ENCODE results near the gene MBD6. TPM values are rescaled to one million over a fixed set of nuclear protein-coding genes. Genes with fewer than 3 reads are reported as not detected.

MBD6 gene
- total RNA-seq, 3 donors from 2014 or later: 116 to 137 (median 120) TPM

DNA sequence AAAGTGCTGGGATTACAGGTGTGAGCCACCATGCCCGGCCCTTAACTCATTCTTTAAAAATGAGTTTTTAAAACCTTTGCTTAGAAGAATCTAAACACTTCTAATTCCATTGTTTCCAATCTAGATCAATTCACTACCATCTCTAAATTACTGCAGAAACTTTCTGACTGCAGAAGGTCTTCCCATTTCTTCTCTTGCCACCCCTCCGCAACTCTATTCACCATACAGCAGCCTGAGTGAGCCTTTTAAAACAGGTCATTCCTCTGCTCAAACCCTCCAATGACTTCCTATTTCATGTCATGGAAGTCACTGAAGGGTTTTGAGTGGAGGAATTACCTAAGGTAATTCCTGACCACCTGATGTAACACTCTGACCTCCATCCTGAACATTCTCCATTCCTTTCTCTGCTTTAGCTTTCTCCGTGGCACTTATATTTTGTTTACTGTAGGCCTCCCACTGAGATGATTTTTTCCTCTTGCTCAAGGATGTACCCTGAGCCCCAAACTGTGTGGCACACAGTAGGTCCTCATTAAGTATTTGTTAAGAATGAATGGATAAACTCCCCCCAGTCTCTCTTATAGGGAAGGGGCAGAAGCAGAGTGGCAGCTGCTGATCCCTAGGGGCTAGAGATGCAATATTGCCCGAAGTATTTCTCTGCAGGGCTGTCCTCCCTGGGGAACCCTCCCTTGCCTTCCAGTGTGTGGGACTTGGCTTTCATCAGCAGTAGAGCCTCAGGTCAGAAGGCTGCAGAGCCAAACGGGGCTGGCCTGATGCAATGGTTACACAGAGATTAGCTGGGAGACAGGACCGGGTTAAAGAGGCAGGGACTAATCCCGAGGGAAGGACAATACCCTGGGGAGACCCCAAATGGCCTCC, 3.5 kb upstream of the MBD6 start:
- ATAC-seq (no peak), DNase-seq (peak in 2 of 3 donors; percentile 37 to 51)
- intact Hi-C loops (cut with DNase I, micrococcal nuclease): no loop called here
- H3K4me3 ChIP-seq: peak overlapping the region; percentile 77
- TF ChIP-seq, protein P1, sequence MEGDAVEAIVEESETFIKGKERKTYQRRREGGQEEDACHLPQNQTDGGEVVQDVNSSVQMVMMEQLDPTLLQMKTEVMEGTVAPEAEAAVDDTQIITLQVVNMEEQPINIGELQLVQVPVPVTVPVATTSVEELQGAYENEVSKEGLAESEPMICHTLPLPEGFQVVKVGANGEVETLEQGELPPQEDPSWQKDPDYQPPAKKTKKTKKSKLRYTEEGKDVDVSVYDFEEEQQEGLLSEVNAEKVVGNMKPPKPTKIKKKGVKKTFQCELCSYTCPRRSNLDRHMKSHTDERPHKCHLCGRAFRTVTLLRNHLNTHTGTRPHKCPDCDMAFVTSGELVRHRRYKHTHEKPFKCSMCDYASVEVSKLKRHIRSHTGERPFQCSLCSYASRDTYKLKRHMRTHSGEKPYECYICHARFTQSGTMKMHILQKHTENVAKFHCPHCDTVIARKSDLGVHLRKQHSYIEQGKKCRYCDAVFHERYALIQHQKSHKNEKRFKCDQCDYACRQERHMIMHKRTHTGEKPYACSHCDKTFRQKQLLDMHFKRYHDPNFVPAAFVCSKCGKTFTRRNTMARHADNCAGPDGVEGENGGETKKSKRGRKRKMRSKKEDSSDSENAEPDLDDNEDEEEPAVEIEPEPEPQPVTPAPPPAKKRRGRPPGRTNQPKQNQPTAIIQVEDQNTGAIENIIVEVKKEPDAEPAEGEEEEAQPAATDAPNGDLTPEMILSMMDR (IDR thresholded peaks at IDR 0.05): no peak
- H3K9me3 ChIP-seq: no peaks in the 10 kb centered on the region
- H3K4me1 ChIP-seq (ENCODE audit: low read depth): peaks cover 37% of the 10 kb centered on the region
- H3K36me3 ChIP-seq (ENCODE audit: low read depth): peaks cover 8% of the 10 kb centered on the region

DNA sequence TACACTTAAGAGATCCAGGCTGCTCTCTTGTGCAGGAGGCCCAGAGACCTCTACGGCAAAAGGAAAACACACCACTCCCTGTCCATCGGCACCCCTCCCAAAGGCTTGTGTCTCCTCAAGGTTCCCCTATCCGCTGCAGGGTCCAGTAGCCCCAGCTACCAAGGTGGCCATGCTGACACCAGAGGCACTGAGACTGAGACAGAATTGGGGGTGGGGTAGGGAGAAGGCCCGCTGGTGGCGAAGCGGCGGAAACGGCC, 2.9 kb upstream of the MBD6 start:
- Histone ChIP-seq H3K9me3 (no peaks in the 10 kb centered on the region), H3K4me3 (peak overlapping the region; percentile 77), H3K36me3 (ENCODE audit: low read depth) (peaks cover 7% of the 10 kb centered on the region), H3K4me1 (ENCODE audit: low read depth) (peaks cover 43% of the 10 kb centered on the region)
- no peak for ATAC-seq
- TF ChIP-seq, protein P1 (IDR thresholded peaks at IDR 0.05): no peak
- intact Hi-C loops (cut with DNase I, micrococcal nuclease): no loop called here
- DNase-seq: peak in 1 of 3 donors; percentile 50

- no peaks in the 10 kb centered on the region for H3K9me3 ChIP-seq
- ATAC-seq (peak; percentile 86), DNase-seq (peak; percentile 99 to 100 (median 100))
- H3K4me1 ChIP-seq (ENCODE audit: low read depth): peaks cover 48% of the 10 kb centered on the region
- TF ChIP-seq, protein P1 (IDR thresholded peaks at IDR 0.05): no peak
- H3K4me3 ChIP-seq: peak within 1 kb of the TSS; percentile 77
- intact Hi-C loops (cut with DNase I, micrococcal nuclease): no loop called here
- peaks cover 2% of the 10 kb centered on the region for H3K36me3 ChIP-seq (ENCODE audit: low read depth)
Observed at GRCh38 chr12:57520053-57520818, 2.4 kb upstream of the MBD6 start, which contains the start of gene DDIT3. Gene DDIT3, minus strand, starts transcription at chr12:57520514. Its CDS starts 3,108 bp downstream, at chr12:57517406.

DNA sequence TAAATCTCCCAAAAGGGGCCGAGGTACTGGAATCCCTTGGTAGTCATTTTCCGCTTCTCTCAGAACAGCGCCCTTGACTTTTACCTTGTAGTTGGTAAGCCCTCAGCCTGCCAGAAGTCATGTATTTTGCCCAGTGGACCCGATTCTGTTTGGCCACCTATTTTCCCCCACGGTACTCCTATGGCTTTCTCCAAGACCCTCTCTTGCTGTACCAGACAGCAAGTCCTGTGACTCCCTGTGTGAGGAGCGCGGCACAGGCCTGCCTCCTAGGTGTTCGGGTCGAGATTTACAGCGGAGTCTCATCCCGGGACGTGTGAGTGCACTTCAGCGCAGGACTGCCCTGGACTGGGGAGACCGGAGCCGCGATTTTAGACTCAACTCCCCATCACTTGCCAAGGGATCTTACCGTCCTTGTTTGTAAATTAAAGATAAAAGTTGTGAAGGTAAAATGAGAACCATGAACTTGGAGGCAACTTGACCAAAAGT, 1.1 kb upstream of the MBD6 start:
- TF ChIP-seq, protein P1 (IDR thresholded peaks at IDR 0.05): no peak
- Histone ChIP-seq H3K9me3 (no peaks in the 10 kb centered on the region), H3K36me3 (ENCODE audit: low read depth) (no peaks in the 10 kb centered on the region), H3K4me3 (no peak overlapping the region), H3K4me1 (ENCODE audit: low read depth) (peaks cover 50% of the 10 kb centered on the region)
- intact Hi-C loops (cut with DNase I, micrococcal nuclease): no loop called here
- ATAC-seq (no peak), DNase-seq (peak; percentile 57 to 79 (median 70))

DNA sequence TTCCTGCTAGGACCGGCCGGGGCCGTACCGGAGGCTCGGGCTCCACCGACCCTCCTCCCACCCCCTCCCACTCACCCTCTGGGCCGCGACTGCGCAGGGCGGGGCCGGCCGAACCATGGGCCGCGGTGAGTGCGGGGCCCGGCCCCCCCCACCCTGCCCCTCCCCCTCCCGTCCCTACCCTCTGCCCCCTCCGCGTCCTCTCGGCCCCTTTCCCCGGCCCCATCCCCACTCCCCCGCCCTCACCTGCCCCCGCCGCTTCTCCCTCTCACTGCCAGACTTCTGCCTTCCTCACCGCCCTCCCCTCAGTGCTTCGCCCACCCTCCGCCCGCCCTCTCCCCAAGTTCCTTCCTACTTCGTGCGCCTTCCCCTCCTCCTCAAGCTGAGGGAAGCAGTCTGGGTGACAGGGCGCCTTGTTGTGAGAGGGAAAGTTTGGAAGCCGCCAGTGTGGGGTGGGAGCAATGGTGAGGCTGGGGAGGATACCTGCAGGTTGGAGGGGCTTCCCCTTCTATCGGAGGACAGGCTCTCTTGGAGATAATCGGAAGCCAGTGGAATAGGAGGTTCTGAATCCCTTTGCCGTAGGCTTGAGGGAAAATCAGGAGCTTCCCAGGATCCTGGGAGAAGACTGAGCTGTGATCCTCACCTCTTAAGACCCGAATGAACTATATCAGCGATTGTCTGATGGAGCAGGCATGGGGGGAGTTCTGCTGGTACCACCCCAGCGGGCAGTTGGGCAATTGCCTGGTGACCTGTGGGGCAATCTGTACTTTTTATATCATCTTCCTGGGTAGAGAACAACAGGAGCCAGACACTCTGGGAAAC, 472 bp downstream of the MBD6 start:
- H3K36me3 ChIP-seq (ENCODE audit: low read depth): peaks cover 5% of the 10 kb centered on the region
- DNase-seq (peak; percentile 60 to 84 (median 74)), ATAC-seq (peak; percentile 0)
- H3K9me3 ChIP-seq: no peaks in the 10 kb centered on the region
- H3K4me1 ChIP-seq (ENCODE audit: low read depth): peaks cover 44% of the 10 kb centered on the region
- peak overlapping the region; percentile 65 for H3K4me3 ChIP-seq
- intact Hi-C loops (cut with DNase I, micrococcal nuclease): no loop called here
- TF ChIP-seq, protein P1 (IDR thresholded peaks at IDR 0.05): no peak
